Neural cell (in vitro differentiated cells): ENCODE results near the gene CDX1.

Source experiments
- CTCF ChIP-seq: fragments of 450-650 bp; IDR thresholded peaks from 2 replicates; pipeline ENCODE4 v1.5.1; 2014; ENCODE audit warnings: antibody characterized with exemption, mild to moderate bottlenecking, moderate library complexity; ENCODE audit not compliant: poor library complexity, severe bottlenecking
- EP300 ChIP-seq: fragments of 450-650 bp; conservative IDR thresholded peaks from 2 replicates; pipeline ENCODE4 v1.6.1; 2014; ENCODE audit warnings: antibody characterized with exemption, mild to moderate bottlenecking, moderate library complexity; ENCODE audit not compliant: poor library complexity, severe bottlenecking

- TF ChIP-seq CTCF (no peak), EP300 (no peak)
Observed at GRCh38 chr5:150138551-150139265, 27.9 kb upstream of the CDX1 start.
